KMS-11 (cell line): ENCODE results near the gene ITPR1.

ENCODE experiments used
- H2AFZ ChIP-seq: fragments of 200-600 bp; sonication (generic); 2 replicates; pipeline ENCODE4 v1.6.1; 2016; ENCODE audit warnings: antibody characterized with exemption, mixed run types, low read depth
- H3K27ac ChIP-seq: fragments of 200-600 bp; sonication (generic); 2 replicates; pipeline ENCODE4 v1.6.1; 2016; ENCODE audit warnings: mild to moderate bottlenecking, mixed run types
- H3K27me3 ChIP-seq: fragments of 200-600 bp; sonication (generic); 2 replicates; pipeline ENCODE4 v1.6.1; 2017; ENCODE audit warnings: mild to moderate bottlenecking, low read depth, mixed run types, moderate library complexity; ENCODE audit not compliant: insufficient read depth
- H3K36me3 ChIP-seq: fragments of 200-600 bp; sonication (generic); 2 replicates; pipeline ENCODE4 v1.6.1; 2017; ENCODE audit warnings: mild to moderate bottlenecking, mixed run types; ENCODE audit not compliant: insufficient read depth
- H3K4me1 ChIP-seq: fragments of 200-600 bp; sonication (generic); 2 replicates; pipeline ENCODE4 v1.6.1; 2016; ENCODE audit warnings: mild to moderate bottlenecking, low read depth, mixed run types; ENCODE audit not compliant: poor library complexity, severe bottlenecking
- H3K4me2 ChIP-seq: fragments of 200-600 bp; sonication (generic); 2 replicates; pipeline ENCODE4 v1.7.0; 2016; ENCODE audit warnings: mild to moderate bottlenecking, mixed run types
- H3K4me3 ChIP-seq: fragments of 200-600 bp; sonication (generic); IDR thresholded peaks from 2 replicates; pipeline ENCODE4 v1.6.1; 2017; ENCODE audit warnings: low read depth, low read length, mixed read lengths; ENCODE audit not compliant: insufficient read depth
- H3K79me2 ChIP-seq: fragments of 200-600 bp; sonication (generic); 2 replicates; pipeline ENCODE4 v1.6.1; 2016; ENCODE audit warnings: low read depth, mixed run types; ENCODE audit not compliant: insufficient read depth
- H3K9ac ChIP-seq: fragments of 200-600 bp; sonication (generic); 2 replicates; pipeline ENCODE4 v1.6.1; 2016; ENCODE audit warnings: mild to moderate bottlenecking, mixed run types
- H4K20me1 ChIP-seq: fragments of 200-600 bp; sonication (generic); 2 replicates; pipeline ENCODE4 v1.6.1; 2016; ENCODE audit warnings: mild to moderate bottlenecking, mixed run types; ENCODE audit not compliant: insufficient read depth
- TF ChIP-seq, protein P1 (sequence below): fragments of 200-600 bp; sonication (generic); conservative IDR thresholded peaks from 2 replicates; pipeline ENCODE4 v1.6.1; 2017; ENCODE audit warnings: low read depth, mild to moderate bottlenecking, antibody characterized with exemption, low read length, moderate library complexity, mixed read lengths

The ITPR1 gene

DNA sequence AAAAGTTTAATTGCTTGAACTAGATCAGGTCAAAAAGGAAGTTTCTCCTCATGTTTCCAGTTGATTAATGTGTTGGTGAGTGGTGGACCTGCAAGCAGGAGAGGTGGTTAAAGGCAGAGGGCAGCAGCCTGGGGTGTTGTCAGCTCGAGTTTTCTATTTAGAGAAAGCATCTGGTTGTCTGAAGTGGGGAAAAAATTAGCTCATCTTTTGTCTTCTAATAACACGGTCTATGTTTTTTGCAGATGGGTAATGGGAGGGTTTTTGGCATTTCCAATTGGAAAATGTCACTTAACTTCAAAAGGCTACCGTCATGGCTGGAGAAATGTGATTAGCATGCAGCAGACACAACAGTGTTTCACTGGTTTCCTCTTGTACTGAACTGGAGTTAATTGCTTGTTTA lies 122.6 kb downstream of the ITPR1 start:
- no peaks in the 10 kb centered on the region for H3K4me1 ChIP-seq
- no peak overlapping the region for H3K4me3 ChIP-seq
- H3K4me2 ChIP-seq = no peak overlapping the region
- H3K9ac ChIP-seq = no peak overlapping the region
- no peaks in the 10 kb centered on the region for H3K79me2 ChIP-seq
- TF ChIP-seq, protein P1, sequence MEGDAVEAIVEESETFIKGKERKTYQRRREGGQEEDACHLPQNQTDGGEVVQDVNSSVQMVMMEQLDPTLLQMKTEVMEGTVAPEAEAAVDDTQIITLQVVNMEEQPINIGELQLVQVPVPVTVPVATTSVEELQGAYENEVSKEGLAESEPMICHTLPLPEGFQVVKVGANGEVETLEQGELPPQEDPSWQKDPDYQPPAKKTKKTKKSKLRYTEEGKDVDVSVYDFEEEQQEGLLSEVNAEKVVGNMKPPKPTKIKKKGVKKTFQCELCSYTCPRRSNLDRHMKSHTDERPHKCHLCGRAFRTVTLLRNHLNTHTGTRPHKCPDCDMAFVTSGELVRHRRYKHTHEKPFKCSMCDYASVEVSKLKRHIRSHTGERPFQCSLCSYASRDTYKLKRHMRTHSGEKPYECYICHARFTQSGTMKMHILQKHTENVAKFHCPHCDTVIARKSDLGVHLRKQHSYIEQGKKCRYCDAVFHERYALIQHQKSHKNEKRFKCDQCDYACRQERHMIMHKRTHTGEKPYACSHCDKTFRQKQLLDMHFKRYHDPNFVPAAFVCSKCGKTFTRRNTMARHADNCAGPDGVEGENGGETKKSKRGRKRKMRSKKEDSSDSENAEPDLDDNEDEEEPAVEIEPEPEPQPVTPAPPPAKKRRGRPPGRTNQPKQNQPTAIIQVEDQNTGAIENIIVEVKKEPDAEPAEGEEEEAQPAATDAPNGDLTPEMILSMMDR = no peak
- H3K36me3 ChIP-seq = no peaks in the 10 kb centered on the region
- no peaks in the 10 kb centered on the region for H4K20me1 ChIP-seq
- H3K27me3 ChIP-seq = no peaks in the 10 kb centered on the region
- no peak overlapping the region for H3K27ac ChIP-seq
- no peak overlapping the region for H2AFZ ChIP-seq

GRCh38 chr3:4623421-4623999 lies 130.4 kb downstream of the ITPR1 start:
- H3K36me3 ChIP-seq = no peaks in the 10 kb centered on the region
- no peak overlapping the region for H3K27ac ChIP-seq
- H3K4me2 ChIP-seq = no peak overlapping the region
- TF ChIP-seq, protein P1 = no peak
- H4K20me1 ChIP-seq = no peaks in the 10 kb centered on the region
- no peaks in the 10 kb centered on the region for H3K79me2 ChIP-seq
- no peak overlapping the region for H3K9ac ChIP-seq
- no peak overlapping the region for H3K4me3 ChIP-seq
- H3K27me3 ChIP-seq = no peaks in the 10 kb centered on the region
- no peaks in the 10 kb centered on the region for H3K4me1 ChIP-seq
- H2AFZ ChIP-seq = no peak overlapping the region

DNA sequence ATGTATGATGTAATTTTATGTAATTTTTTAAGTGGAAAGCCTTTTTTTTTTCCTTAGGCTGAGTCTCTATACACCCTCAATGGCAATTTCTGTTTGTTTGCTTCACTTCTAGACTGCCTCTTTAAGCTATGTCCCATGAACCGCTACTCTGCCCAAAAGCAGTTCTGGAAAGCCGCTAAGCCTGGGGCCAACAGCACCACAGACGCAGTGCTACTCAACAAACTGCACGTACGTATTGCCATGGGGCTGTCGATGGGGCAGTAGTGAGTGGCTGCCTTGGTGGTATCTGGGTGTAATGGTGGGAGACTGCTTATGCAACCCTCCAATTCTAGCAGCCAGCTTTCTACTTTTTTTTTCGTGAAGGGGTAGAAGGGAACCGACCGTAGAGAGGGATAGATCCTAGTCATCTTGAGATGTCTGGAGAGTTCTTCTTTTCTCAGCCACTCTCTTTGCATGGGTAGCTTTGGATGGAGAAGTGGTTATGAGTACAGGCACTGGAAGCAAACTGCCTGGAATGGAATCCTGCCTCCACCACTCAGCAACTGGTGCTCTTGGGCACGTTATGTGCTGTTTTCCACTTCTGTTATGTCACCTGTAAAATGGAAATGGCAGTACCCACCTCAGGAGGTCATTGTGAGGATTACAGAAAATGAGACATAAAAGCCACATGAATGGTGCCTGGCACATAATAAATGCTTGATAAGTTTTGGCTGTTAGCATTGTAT lies 134.7 kb downstream of the ITPR1 start:
- Histone ChIP-seq H3K36me3 (no peaks in the 10 kb centered on the region), H3K4me2 (no peak overlapping the region), H3K9ac (no peak overlapping the region), H2AFZ (no peak overlapping the region), H3K4me3 (no peak overlapping the region), H4K20me1 (no peaks in the 10 kb centered on the region), H3K27me3 (no peaks in the 10 kb centered on the region), H3K4me1 (no peaks in the 10 kb centered on the region), H3K27ac (no peak overlapping the region), H3K79me2 (no peaks in the 10 kb centered on the region)
- TF ChIP-seq, protein P1 = no peak

DNA sequence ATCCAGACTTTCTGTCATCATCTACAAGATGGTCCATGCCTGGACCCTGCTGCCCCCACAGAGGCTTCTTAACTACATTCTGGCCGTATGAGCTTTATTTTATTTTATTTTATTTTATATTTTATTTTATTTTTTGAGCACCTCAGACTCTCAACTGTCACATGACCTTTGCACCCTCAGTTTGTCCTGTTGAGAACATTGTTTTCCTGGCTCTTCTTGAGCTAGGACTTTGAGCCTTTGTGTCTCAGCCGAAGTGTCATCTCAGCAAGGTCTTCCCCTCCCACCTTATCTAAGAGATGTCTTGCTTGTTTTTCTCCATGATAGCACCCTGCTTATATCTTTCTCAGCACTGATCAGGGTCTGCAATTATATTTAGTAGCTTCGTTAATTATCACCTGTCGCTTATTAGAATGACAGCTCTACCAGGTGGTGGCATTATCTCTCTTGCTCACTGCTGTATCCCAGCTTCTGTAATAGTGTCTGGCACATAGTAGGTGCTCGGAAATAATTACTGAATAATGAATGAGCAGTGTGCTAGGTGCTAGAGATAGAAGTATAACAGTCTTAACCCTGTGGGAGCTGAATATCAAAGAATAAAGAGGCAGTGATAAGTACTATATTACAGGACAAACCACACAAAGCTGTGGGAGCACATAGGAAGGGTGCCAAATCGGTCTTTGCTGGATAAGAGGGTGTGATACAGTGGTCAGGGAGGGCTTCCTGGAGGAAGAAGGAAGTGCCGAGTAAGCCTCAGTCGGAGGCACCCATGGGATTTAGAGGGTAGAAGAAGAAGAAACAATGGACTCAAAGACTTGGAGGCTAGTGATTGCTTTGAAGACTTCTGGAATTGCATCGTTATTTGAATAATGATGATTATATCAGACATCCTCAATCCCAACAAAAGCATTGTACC lies 136.2 kb downstream of the ITPR1 start:
- TF ChIP-seq, protein P1 = no peak
- Histone ChIP-seq H3K79me2 (no peaks in the 10 kb centered on the region), H2AFZ (no peak overlapping the region), H3K4me2 (no peak overlapping the region), H3K36me3 (no peaks in the 10 kb centered on the region), H3K27me3 (no peaks in the 10 kb centered on the region), H3K9ac (no peak overlapping the region), H3K4me3 (no peak overlapping the region), H3K27ac (no peak overlapping the region), H4K20me1 (no peaks in the 10 kb centered on the region), H3K4me1 (no peaks in the 10 kb centered on the region)
